Muscle of back (tissue), 13 donors: ENCODE data around the gene RETNLB. TPM values are rescaled to one million over a fixed set of nuclear protein-coding genes. Genes with fewer than 3 reads are reported as not detected.
A peak's percentile ranks its signal among the peaks of the same experiment; 100 is the strongest.

ENCODE experiments used
- DNase-seq, 3 donors: peaks; one replicate each; pipeline versions ENCODE4 v3.0.0 to v3.0.0-alpha.2; 2013
- long read RNA-seq, 9 donors: transcript quantifications; one replicate each; lab custom pipeline, GENCODE V29; 2026
- polyA plus RNA-seq, 10 donors: library from polyadenylated mRNA; unstranded; fragments of 120-200 nt; gene quantifications; one replicate each; pipeline ENCODE4 v1.2.1, GENCODE V29; 2013; ENCODE audit not compliant: insufficient read length in 10 of 10

RETNLB gene
- polyA plus RNA-seq: not detected
- long read RNA-seq, donor 1: 0 reads
- long read RNA-seq, donor 2: 0 reads
- long read RNA-seq, donor 3: 0 reads
- long read RNA-seq, donor 4: 0 reads
- long read RNA-seq, donor 5: 0 reads
- long read RNA-seq, donor 6: 0 reads
- long read RNA-seq, donor 7: 0 reads
- long read RNA-seq, donor 8: 0 reads
- long read RNA-seq, donor 9: 0 reads

GRCh38 chr3:108757404-108757982, at the start of gene RETNLB:
TSS of gene RETNLB (minus strand) at chr3:108757410. CDS start at chr3:108757185, 225 bp downstream.
- DNase-seq: no peak

- peak in 1 of 3 donors; percentile 0 for DNase-seq
Measured at GRCh38 chr3:108806316-108806715, 49.1 kb upstream of the RETNLB start.

- DNase-seq: no peak
Measured at GRCh38 chr3:108804966-108805365, 47.8 kb upstream of the RETNLB start.

GRCh38 chr3:108804437-108804836, 47.2 kb upstream of the RETNLB start:
- no peak for DNase-seq

- DNase-seq: no peak
Measured at GRCh38 chr3:108791473-108791872, 34.3 kb upstream of the RETNLB start.

- no peak for DNase-seq
Measured at GRCh38 chr3:108780235-108780634, 23.0 kb upstream of the RETNLB start.

- DNase-seq: no peak
Measured at GRCh38 chr3:108779496-108779895, 22.3 kb upstream of the RETNLB start.

GRCh38 chr3:108775649-108776048, 18.4 kb upstream of the RETNLB start:
- DNase-seq: no peak

GRCh38 chr3:108767253-108767652, 10.0 kb upstream of the RETNLB start:
- DNase-seq: no peak

- no peak for DNase-seq
Measured at GRCh38 chr3:108755686-108756085, 1.5 kb downstream of the RETNLB start.

- no peak for DNase-seq
Measured at GRCh38 chr3:108744762-108745161, 12.4 kb downstream of the RETNLB start.

- no peak for DNase-seq
Measured at GRCh38 chr3:108742929-108743328, 14.3 kb downstream of the RETNLB start.

- DNase-seq: no peak
Measured at GRCh38 chr3:108736821-108737220, 20.4 kb downstream of the RETNLB start.

- DNase-seq: no peak
Measured at GRCh38 chr3:108728934-108729333, 28.3 kb downstream of the RETNLB start.

- no peak for DNase-seq
Measured at GRCh38 chr3:108728105-108728504, 29.1 kb downstream of the RETNLB start.

GRCh38 chr3:108724101-108724500, 33.1 kb downstream of the RETNLB start:
- no peak for DNase-seq

- DNase-seq: no peak
Measured at GRCh38 chr3:108722724-108723123, 34.5 kb downstream of the RETNLB start.

- DNase-seq: no peak
Measured at GRCh38 chr3:108719178-108719806, 37.9 kb downstream of the RETNLB start.

- no peak for DNase-seq
Measured at GRCh38 chr3:108718454-108718853, 38.8 kb downstream of the RETNLB start.

GRCh38 chr3:108713816-108714215, 43.4 kb downstream of the RETNLB start:
- DNase-seq: no peak

- no peak for DNase-seq
Measured at GRCh38 chr3:108713009-108713516, 44.1 kb downstream of the RETNLB start.
